Psoas muscle (tissue), 8 donors: ENCODE data around the gene OR10G8. TPM values are rescaled to one million over a fixed set of nuclear protein-coding genes. Genes with fewer than 3 reads are reported as not detected.
"Not testable (repeated sequence)": the region's sequence is repeated elsewhere in the genome, so short reads cannot be mapped to it uniquely, and the experiment has no call there.

Experiments used
- ATAC-seq, 4 donors: fragments of 200-7000 bp; cut with Tn5 transposase; one replicate each; pipeline ENCODE4 v1.9.1; 2020; ENCODE audit warnings: moderate library complexity in 3 of 4, mild to moderate bottlenecking in 2 of 4
- DNase-seq, 2 donors: peaks; one replicate each; pipeline ENCODE4 v3.0.0-alpha.2; 2020
- H3K27ac ChIP-seq: fragments of 200-600 bp; one replicate; pipeline ENCODE4 v1.8.0; 2022
- H3K27me3 ChIP-seq, 3 donors: fragments of 200-600 bp in 1 of 3; one replicate each; pipeline versions ENCODE4 v1.6.1 to v1.8.0; 2013 to 2022; ENCODE audit warnings: low read length in 2 of 3, mild to moderate bottlenecking in 2 of 3, moderate library complexity in 1 of 3; ENCODE audit not compliant: insufficient read depth in 3 of 3
- H3K36me3 ChIP-seq, 2 donors: fragments of 200-600 bp in 1 of 2; one replicate each; pipeline versions ENCODE4 v1.6.1 to v1.8.0; 2013 to 2022; ENCODE audit warnings: low read depth in 1 of 2, mild to moderate bottlenecking in 1 of 2, moderate library complexity in 1 of 2; ENCODE audit not compliant: insufficient read depth in 1 of 2
- H3K4me1 ChIP-seq: fragments of 200-600 bp; one replicate; pipeline ENCODE4 v1.8.0; 2022
- H3K4me3 ChIP-seq: fragments of 200-600 bp; one replicate; pipeline ENCODE4 v1.8.0; 2022; ENCODE audit warnings: mild to moderate bottlenecking
- H3K9me3 ChIP-seq: fragments of 200-600 bp; one replicate; pipeline ENCODE4 v1.8.0; 2022
- CTCF ChIP-seq: fragments of 200-600 bp; IDR thresholded peaks from one replicate; pipeline ENCODE4 v1.8.0; 2022; ENCODE audit warnings: antibody characterized with exemption
- WGBS, 3 donors: extraction: QIAGEN DNeasy Blood & Tissue Kit; methylation state at CpG; one replicate each; pipeline versions ENCODE4 v1.1.6 to v1.1.7; 2013; 5-methylcytosine and 5-hydroxymethylcytosine counted together
- intact Hi-C, 2 donors: fragments of 100-400 bp; cut with DNase I; formaldehyde crosslinking; loops; one replicate each; pipeline versions ENCODE4 v1.11.0 to v1.14.2; 2022
- polyA plus RNA-seq, 3 donors: library from polyadenylated mRNA; stranded (reverse); fragments of 200-250 nt; gene quantifications; one replicate each; pipeline ENCODE4 v1.2.3, GENCODE V29; 2013
- total RNA-seq, 4 donors: library from RNA; stranded (reverse); fragmentation: NEBNext Ultra II Directional in 2 of 4; extraction: Animal tissue kit (Norgen Biotek cat#: 25700) in 2 of 4; gene quantifications; one replicate each; pipeline versions ENCODE4 v1.2.1 to v1.2.4, GENCODE V29; 2021 to 2023
- donor health status: healthy with polysubstance abuse.
- donor health status: DM: no; HTN: no; CAD: no; lungs with moderate emphysema.
- donor health status: Bipolar disorder and iron deficiency.
- donor health status: healthy.
- donor health status: DM: yes; HTN: yes; CAD: no.
- donor health status: DM: no; HTN: no; CAD: no.
- donor health status: DM: no; HTN: no; CAD: no.
- donor health status: DM: yes; HTN: yes; CAD: no.

The OR10G8 gene
- total and polyA plus RNA-seq, 7 donors, result not detected

GRCh38 chr11:124012697-124013096 lies 13.9 kb upstream of the OR10G8 start, which contains the start of gene OR10G4:
OR10G4 (plus strand) TSS chr11:124012997; CDS start chr11:124015575, 2,578 bp downstream.
- Histone ChIP-seq H3K4me1 (no peaks in the 10 kb centered on the region), H3K9me3 (no peaks in the 10 kb centered on the region), H3K27ac (no peak within 1 kb of the TSS), H3K36me3 (no peaks in the 10 kb centered on the region), H3K4me3 (no peak within 1 kb of the TSS), H3K27me3 (peaks cover 0 to 3% (median 0%) of the 10 kb centered on the region in 3 donors)
- 71 to 81% (median 80%) methylated on average over 2 of the region's 2 CpGs for WGBS, 3 donors
- ATAC-seq, result no peak
- intact Hi-C loops, result no loop called here
- no peak for TF ChIP-seq CTCF
- no peak for DNase-seq

DNA sequence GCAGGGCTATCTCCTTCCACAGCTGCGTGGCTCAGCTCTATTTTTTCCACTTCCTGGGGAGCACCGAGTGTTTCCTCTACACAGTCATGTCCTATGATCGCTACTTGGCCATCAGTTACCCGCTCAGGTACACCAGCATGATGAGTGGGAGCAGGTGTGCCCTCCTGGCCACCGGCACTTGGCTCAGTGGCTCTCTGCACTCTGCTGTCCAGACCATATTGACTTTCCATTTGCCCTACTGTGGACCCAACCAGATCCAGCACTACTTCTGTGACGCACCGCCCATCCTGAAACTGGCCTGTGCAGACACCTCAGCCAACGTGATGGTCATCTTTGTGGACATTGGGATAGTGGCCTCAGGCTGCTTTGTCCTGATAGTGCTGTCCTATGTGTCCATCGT lies 10.8 kb upstream of the OR10G8 start:
- H3K36me3 ChIP-seq, H3K27me3 ChIP-seq, intact Hi-C loops, H3K4me3 ChIP-seq, H3K9me3 ChIP-seq, H3K4me1 ChIP-seq, ATAC-seq, DNase-seq, H3K27ac ChIP-seq: not testable (repeated sequence)
- 70 to 83% (median 79%) methylated on average over 3 to 7 of the region's 9 CpGs for WGBS, 3 donors

DNA sequence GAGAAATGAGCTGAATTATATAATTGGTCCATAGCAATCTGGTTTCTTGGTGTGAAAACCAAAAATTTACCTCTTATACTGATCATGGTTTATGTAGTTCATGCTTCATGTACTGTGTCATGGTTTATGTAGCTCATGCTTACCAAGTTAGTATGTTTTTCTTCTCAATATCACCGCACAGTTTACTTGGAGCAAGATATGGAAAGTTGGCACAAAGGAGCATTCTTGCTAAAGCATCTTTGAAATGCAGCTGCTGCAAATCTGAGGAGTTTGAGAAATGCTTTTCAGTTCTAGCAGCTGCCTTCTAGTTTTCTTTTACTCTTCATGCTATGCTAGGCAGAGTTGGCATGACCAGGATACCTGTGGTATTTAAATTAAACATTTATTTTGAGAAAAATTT lies 10.1 kb downstream of the OR10G8 start:
- DNase-seq, result no peak
- Histone ChIP-seq H3K4me3 (no peak overlapping the region), H3K4me1 (no peaks in the 10 kb centered on the region), H3K27me3 (no peaks in the 10 kb centered on the region), H3K36me3 (no peaks in the 10 kb centered on the region), H3K27ac (no peak overlapping the region), H3K9me3 (no peaks in the 10 kb centered on the region)
- intact Hi-C loops, result no loop called here
- no peak for TF ChIP-seq CTCF
- ATAC-seq, result no peak
- 19 to 39% (median 23%) methylated on average over 1 of the region's 1 CpG for WGBS, 3 donors

DNA sequence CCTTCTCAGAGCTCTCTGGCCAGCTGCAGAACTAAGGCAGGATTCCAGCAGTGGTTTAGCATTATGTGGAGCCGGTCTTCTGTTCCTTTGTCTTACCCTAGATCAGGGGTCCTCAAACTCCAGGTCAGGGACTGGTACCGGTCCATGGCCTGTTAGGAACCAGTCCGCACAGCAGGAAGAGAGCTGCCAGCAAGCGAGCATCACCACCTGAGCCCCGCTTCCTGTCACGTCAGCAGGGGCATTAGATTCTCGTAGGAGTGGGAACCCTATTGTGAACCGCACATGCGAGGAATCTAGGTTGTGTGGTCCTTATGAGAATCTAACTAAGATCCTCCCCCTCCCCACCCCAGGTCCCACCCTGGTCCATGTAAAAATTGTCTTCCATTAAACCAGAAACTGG lies 13.0 kb downstream of the OR10G8 start:
- no peak for DNase-seq
- no peaks in the 10 kb centered on the region for H3K27me3 ChIP-seq
- no peaks in the 10 kb centered on the region for H3K4me1 ChIP-seq
- no peak overlapping the region for H3K4me3 ChIP-seq
- no peak for ATAC-seq
- intact Hi-C loops, result no loop called here
- no peak for TF ChIP-seq CTCF
- H3K27ac ChIP-seq, result no peak overlapping the region
- no peaks in the 10 kb centered on the region for H3K36me3 ChIP-seq
- no peaks in the 10 kb centered on the region for H3K9me3 ChIP-seq
- WGBS, 3 donors, result 78 to 83% (median 80%) methylated on average over 9 of the region's 9 CpGs

GRCh38 chr11:124041254-124041653 lies 14.7 kb downstream of the OR10G8 start, which contains the start of gene OR10G7:
OR10G7 (minus strand) TSS chr11:124041325; CDS start chr11:124039001, 2,324 bp downstream.
- no peak within 1 kb of the TSS for H3K27ac ChIP-seq
- ATAC-seq (no peak), DNase-seq (no peak)
- no peak for TF ChIP-seq CTCF
- no peaks in the 10 kb centered on the region for H3K36me3 ChIP-seq
- no peaks in the 10 kb centered on the region for H3K9me3 ChIP-seq
- 9 to 21% (median 13%) methylated on average over 1 of the region's 1 CpG for WGBS, 3 donors
- intact Hi-C loops, result no loop called here
- H3K4me1 ChIP-seq, result no peaks in the 10 kb centered on the region
- H3K4me3 ChIP-seq, result no peak within 1 kb of the TSS
- H3K27me3 ChIP-seq, result no peaks in the 10 kb centered on the region
